Measurements from ENCODE around the gene KATNIP. TPM values are rescaled to one million over a fixed set of nuclear protein-coding genes. Genes with fewer than 3 reads are reported as not detected.

Gene KATNIP
- total RNA-seq, 1 experiment from 2014 or later: 23.0 TPM

GRCh38 chr16:27596411-27596810 is 46.5 kb downstream of the KATNIP start:
- Mint-ChIP-seq H3K27ac (no peak overlapping the region), H3K27me3 (ENCODE audit: low read depth) (no peaks in the 10 kb centered on the region), H3K36me3 (no peaks in the 10 kb centered on the region), H3K4me3 (no peak overlapping the region), H3K9me3 (no peaks in the 10 kb centered on the region), H3K4me1 (peaks cover 28% of the 10 kb centered on the region)
- ATAC-seq (no peak), DNase-seq (ENCODE audit: low spot score) (no peak)
- ChIA-PET CTCF (interaction anchor here (1.3 kb wide), 1 partner anchor 183 kb away, joined by 6 read pairs; no protein-coding TSS in a partner anchor), POLR2A (no interaction called here)
- TF ChIP-seq, protein P1, sequence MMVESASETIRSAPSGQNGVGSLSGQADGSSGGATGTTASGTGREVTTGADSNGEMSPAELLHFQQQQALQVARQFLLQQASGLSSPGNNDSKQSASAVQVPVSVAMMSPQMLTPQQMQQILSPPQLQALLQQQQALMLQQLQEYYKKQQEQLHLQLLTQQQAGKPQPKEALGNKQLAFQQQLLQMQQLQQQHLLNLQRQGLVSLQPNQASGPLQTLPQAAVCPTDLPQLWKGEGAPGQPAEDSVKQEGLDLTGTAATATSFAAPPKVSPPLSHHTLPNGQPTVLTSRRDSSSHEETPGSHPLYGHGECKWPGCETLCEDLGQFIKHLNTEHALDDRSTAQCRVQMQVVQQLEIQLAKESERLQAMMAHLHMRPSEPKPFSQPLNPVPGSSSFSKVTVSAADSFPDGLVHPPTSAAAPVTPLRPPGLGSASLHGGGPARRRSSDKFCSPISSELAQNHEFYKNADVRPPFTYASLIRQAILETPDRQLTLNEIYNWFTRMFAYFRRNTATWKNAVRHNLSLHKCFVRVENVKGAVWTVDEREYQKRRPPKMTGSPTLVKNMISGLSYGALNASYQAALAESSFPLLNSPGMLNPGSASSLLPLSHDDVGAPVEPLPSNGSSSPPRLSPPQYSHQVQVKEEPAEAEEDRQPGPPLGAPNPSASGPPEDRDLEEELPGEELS (CRISPR knock-in tag; IDR thresholded peaks at IDR 0.05): no peak
- TF ChIP-seq ZNF416 (CRISPR knock-in tag; IDR thresholded peaks at IDR 0.05) (no peak), ZNF423 (CRISPR knock-in tag; IDR thresholded peaks at IDR 0.05) (no peak), CREB1 (CRISPR knock-in tag; IDR thresholded peaks at IDR 0.05) (no peak), ZNF281 (CRISPR knock-in tag; IDR thresholded peaks at IDR 0.05) (no peak), NFE2L1 (CRISPR knock-in tag; IDR thresholded peaks at IDR 0.05) (no peak), HMGA2 (CRISPR knock-in tag; IDR thresholded peaks at IDR 0.05) (no peak)

DNA sequence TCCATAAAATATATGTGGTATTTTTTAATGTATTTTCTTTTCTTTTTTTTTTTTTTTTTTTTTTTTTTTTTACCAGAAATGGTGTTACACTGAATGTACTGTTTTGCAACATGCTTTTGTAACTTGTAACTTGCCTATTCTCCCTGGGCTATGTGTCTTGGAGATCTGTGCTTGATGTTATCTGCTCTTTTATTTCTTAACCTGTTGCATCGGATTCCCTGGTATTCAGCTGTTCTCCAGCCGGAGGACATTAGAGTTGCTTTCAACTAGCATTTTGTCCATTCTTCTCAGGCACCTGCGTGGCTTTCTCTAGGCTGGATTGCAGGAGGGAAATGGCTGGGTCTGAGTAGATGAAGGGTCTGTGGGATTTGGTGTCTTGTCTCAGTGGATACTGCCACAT is 47.4 kb downstream of the KATNIP start:
- Mint-ChIP-seq H3K9me3 (no peaks in the 10 kb centered on the region), H3K4me3 (no peak overlapping the region), H3K27ac (no peak overlapping the region), H3K36me3 (no peaks in the 10 kb centered on the region), H3K4me1 (peaks cover 30% of the 10 kb centered on the region), H3K27me3 (ENCODE audit: low read depth) (no peaks in the 10 kb centered on the region)
- ChIA-PET CTCF (no interaction called here), POLR2A (no interaction called here)
- no peak for TF ChIP-seq TEAD1 (CRISPR knock-in tag; IDR thresholded peaks at IDR 0.05)
- TF ChIP-seq, protein P2, sequence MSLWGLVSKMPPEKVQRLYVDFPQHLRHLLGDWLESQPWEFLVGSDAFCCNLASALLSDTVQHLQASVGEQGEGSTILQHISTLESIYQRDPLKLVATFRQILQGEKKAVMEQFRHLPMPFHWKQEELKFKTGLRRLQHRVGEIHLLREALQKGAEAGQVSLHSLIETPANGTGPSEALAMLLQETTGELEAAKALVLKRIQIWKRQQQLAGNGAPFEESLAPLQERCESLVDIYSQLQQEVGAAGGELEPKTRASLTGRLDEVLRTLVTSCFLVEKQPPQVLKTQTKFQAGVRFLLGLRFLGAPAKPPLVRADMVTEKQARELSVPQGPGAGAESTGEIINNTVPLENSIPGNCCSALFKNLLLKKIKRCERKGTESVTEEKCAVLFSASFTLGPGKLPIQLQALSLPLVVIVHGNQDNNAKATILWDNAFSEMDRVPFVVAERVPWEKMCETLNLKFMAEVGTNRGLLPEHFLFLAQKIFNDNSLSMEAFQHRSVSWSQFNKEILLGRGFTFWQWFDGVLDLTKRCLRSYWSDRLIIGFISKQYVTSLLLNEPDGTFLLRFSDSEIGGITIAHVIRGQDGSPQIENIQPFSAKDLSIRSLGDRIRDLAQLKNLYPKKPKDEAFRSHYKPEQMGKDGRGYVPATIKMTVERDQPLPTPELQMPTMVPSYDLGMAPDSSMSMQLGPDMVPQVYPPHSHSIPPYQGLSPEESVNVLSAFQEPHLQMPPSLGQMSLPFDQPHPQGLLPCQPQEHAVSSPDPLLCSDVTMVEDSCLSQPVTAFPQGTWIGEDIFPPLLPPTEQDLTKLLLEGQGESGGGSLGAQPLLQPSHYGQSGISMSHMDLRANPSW (CRISPR knock-in tag; conservative IDR thresholded peaks at IDR 0.05; ENCODE audit: low read depth): no peak
- TF ChIP-seq GTF2I (CRISPR knock-in tag; conservative IDR thresholded peaks at IDR 0.05): no peak
- TF ChIP-seq ELF4 (CRISPR knock-in tag; IDR thresholded peaks at IDR 0.05; ENCODE audit: low read depth): no peak
- no peak for TF ChIP-seq FOXP1 (CRISPR knock-in tag; IDR thresholded peaks at IDR 0.05; ENCODE audit: borderline replicate concordance)
- TF ChIP-seq HMGXB4 (CRISPR knock-in tag; IDR thresholded peaks at IDR 0.05): no peak
- no peak for TF ChIP-seq ZNF219 (CRISPR knock-in tag; IDR thresholded peaks at IDR 0.05; ENCODE audit: borderline replicate concordance)
- TF ChIP-seq, protein P3, sequence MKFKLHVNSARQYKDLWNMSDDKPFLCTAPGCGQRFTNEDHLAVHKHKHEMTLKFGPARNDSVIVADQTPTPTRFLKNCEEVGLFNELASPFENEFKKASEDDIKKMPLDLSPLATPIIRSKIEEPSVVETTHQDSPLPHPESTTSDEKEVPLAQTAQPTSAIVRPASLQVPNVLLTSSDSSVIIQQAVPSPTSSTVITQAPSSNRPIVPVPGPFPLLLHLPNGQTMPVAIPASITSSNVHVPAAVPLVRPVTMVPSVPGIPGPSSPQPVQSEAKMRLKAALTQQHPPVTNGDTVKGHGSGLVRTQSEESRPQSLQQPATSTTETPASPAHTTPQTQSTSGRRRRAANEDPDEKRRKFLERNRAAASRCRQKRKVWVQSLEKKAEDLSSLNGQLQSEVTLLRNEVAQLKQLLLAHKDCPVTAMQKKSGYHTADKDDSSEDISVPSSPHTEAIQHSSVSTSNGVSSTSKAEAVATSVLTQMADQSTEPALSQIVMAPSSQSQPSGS (CRISPR knock-in tag; IDR thresholded peaks at IDR 0.05; ENCODE audit: borderline replicate concordance, low read depth): no peak
- no peak for TF ChIP-seq CBFB (CRISPR knock-in tag; IDR thresholded peaks at IDR 0.05; ENCODE audit: low read depth)
- TF ChIP-seq NFYB (CRISPR knock-in tag; conservative IDR thresholded peaks at IDR 0.05; ENCODE audit: low read depth): no peak
- DNase-seq (ENCODE audit: low spot score) (no peak), ATAC-seq (no peak)
